ENCODE measurements around the gene FAM83B. TPM values are rescaled to one million over a fixed set of nuclear protein-coding genes. Genes with fewer than 3 reads are reported as not detected.

The FAM83B gene
- total RNA-seq, 1 donor: not detected

- H3K4me3 ChIP-seq (ENCODE audit: insufficient read depth, low read length): no peak overlapping the region
- H3K79me2 ChIP-seq (ENCODE audit: insufficient read depth, low read length): no peaks in the 10 kb centered on the region
- H3K4me2 ChIP-seq (ENCODE audit: insufficient read depth, low read length): no peak overlapping the region
- no peaks in the 10 kb centered on the region for H3K36me3 ChIP-seq (ENCODE audit: insufficient read depth, low read length)
- H3K27me3 ChIP-seq (ENCODE audit: insufficient read depth, low read length): no peaks in the 10 kb centered on the region
- no peak for DNase-seq (ENCODE audit: insufficient read length, low spot score, missing footprints)
- H3K9me3 ChIP-seq (ENCODE audit: low read depth, low read length): no peaks in the 10 kb centered on the region
- no peaks in the 10 kb centered on the region for H3K4me1 ChIP-seq (ENCODE audit: insufficient read depth, low read length)
- H2AFZ ChIP-seq (ENCODE audit: low read length): no peak overlapping the region
- H4K20me1 ChIP-seq (ENCODE audit: insufficient read depth, low read length): no peaks in the 10 kb centered on the region
- no peak for TF ChIP-seq CTCF (IDR thresholded peaks at IDR 0.05; ENCODE audit: extremely low read depth, low read depth, low read length)
- no peak overlapping the region for H3K27ac ChIP-seq (ENCODE audit: low read depth, low read length)
These were observed 18.6 kb downstream of the FAM83B start for GRCh38 chr6:54865091-54865631.

GRCh38 chr6:54868556-54868955, 22.0 kb downstream of the FAM83B start:
- no peak for DNase-seq (ENCODE audit: insufficient read length, low spot score, missing footprints)
- no peaks in the 10 kb centered on the region for H3K27me3 ChIP-seq (ENCODE audit: insufficient read depth, low read length)
- H3K4me3 ChIP-seq (ENCODE audit: insufficient read depth, low read length): no peak overlapping the region
- no peaks in the 10 kb centered on the region for H3K4me1 ChIP-seq (ENCODE audit: insufficient read depth, low read length)
- H3K4me2 ChIP-seq (ENCODE audit: insufficient read depth, low read length): no peak overlapping the region
- H2AFZ ChIP-seq (ENCODE audit: low read length): no peak overlapping the region
- no peaks in the 10 kb centered on the region for H3K36me3 ChIP-seq (ENCODE audit: insufficient read depth, low read length)
- TF ChIP-seq CTCF (IDR thresholded peaks at IDR 0.05; ENCODE audit: extremely low read depth, low read depth, low read length): no peak
- no peaks in the 10 kb centered on the region for H3K79me2 ChIP-seq (ENCODE audit: insufficient read depth, low read length)
- no peak overlapping the region for H3K27ac ChIP-seq (ENCODE audit: low read depth, low read length)
- no peaks in the 10 kb centered on the region for H3K9me3 ChIP-seq (ENCODE audit: low read depth, low read length)
- H4K20me1 ChIP-seq (ENCODE audit: insufficient read depth, low read length): no peaks in the 10 kb centered on the region

GRCh38 chr6:54873599-54873998, 27.0 kb downstream of the FAM83B start:
- Histone ChIP-seq H3K4me2 (ENCODE audit: insufficient read depth, low read length) (no peak overlapping the region), H3K79me2 (ENCODE audit: insufficient read depth, low read length) (no peaks in the 10 kb centered on the region), H3K27me3 (ENCODE audit: insufficient read depth, low read length) (no peaks in the 10 kb centered on the region), H3K36me3 (ENCODE audit: insufficient read depth, low read length) (no peaks in the 10 kb centered on the region), H2AFZ (ENCODE audit: low read length) (no peak overlapping the region), H3K9me3 (ENCODE audit: low read depth, low read length) (no peaks in the 10 kb centered on the region), H3K4me3 (ENCODE audit: insufficient read depth, low read length) (no peak overlapping the region), H3K4me1 (ENCODE audit: insufficient read depth, low read length) (no peaks in the 10 kb centered on the region), H3K27ac (ENCODE audit: low read depth, low read length) (no peak overlapping the region), H4K20me1 (ENCODE audit: insufficient read depth, low read length) (no peaks in the 10 kb centered on the region)
- DNase-seq (ENCODE audit: insufficient read length, low spot score, missing footprints): no peak
- no peak for TF ChIP-seq CTCF (IDR thresholded peaks at IDR 0.05; ENCODE audit: extremely low read depth, low read depth, low read length)

GRCh38 chr6:54874349-54875048, 27.9 kb downstream of the FAM83B start:
- Histone ChIP-seq H3K27ac (ENCODE audit: low read depth, low read length) (no peak overlapping the region), H3K4me1 (ENCODE audit: insufficient read depth, low read length) (no peaks in the 10 kb centered on the region), H3K36me3 (ENCODE audit: insufficient read depth, low read length) (no peaks in the 10 kb centered on the region), H3K27me3 (ENCODE audit: insufficient read depth, low read length) (no peaks in the 10 kb centered on the region), H3K4me3 (ENCODE audit: insufficient read depth, low read length) (no peak overlapping the region), H3K79me2 (ENCODE audit: insufficient read depth, low read length) (no peaks in the 10 kb centered on the region), H2AFZ (ENCODE audit: low read length) (no peak overlapping the region), H3K9me3 (ENCODE audit: low read depth, low read length) (no peaks in the 10 kb centered on the region), H4K20me1 (ENCODE audit: insufficient read depth, low read length) (no peaks in the 10 kb centered on the region), H3K4me2 (ENCODE audit: insufficient read depth, low read length) (no peak overlapping the region)
- TF ChIP-seq CTCF (IDR thresholded peaks at IDR 0.05; ENCODE audit: extremely low read depth, low read depth, low read length): no peak
- DNase-seq (ENCODE audit: insufficient read length, low spot score, missing footprints): no peak

All from osteoblast (primary cell).